GM12872 (cell line): Measurements from ENCODE around the gene GOLGA8G.
"Not testable (repeated sequence)": the region's sequence is repeated elsewhere in the genome, so short reads cannot be mapped to it uniquely, and the experiment has no call there.

Experiments
- TF ChIP-seq, protein P1 (sequence below): IDR thresholded peaks from 3 replicates; pipeline ENCODE4 v1.5.1; 2011; ENCODE audit warnings: low read depth, mild to moderate bottlenecking, low read length, moderate library complexity; ENCODE audit not compliant: insufficient read depth

Gene GOLGA8G, protein sequence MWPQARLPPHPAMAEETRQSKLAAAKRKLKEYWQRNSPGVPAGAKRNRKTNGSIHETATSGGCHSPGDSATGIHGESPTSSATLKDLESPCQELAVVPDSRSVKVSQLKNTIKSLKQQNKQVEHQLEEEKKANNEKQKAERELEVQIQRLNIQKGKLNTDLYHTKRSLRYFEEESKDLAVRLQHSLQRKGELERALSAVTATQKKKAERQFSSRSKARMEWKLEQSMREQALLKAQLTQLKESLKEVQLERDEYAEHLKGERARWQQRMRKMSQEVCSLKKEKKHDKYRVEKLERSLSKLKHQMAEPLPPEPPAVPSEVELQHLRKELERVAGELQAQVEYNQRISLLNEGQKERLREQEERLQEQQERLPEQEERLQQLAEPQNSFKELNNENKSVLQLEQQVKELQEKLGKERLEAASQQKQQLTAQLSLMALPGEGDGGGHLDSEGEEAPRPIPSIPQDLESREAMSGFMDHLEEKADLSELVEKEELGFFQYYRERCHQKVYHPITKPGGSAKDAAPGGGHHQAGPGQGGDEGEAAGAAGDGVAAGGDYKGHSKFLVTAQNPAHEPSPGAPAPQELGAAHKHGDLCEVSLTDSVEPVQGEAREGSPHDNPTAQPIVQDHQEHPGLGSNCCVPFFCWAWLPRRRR

DNA sequence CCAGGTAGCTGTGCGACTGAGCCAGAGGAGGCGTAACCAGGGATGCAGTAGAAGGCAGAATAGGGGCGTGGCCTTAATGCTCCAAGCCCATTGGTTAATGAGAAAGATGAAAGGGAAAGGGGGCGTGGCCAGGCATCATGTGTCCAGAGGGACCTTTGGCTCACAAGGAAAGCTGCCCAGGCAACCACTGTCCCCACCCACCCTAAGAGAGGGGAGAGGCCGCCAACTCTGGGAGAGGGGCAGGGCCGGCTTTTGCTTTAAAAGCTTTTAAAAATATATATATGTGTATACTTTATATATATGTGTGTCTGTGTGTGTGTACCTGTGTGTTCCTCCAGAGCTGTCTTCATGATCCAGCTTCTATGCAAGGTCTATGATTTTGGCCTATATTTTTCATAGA, at the start of gene GOLGA8G:
Gene GOLGA8G, minus strand, starts transcription at position 18 of the 400 bp plus-strand sequence. CDS start 62 bp downstream, outside the sequence.
- TF ChIP-seq, protein P1, sequence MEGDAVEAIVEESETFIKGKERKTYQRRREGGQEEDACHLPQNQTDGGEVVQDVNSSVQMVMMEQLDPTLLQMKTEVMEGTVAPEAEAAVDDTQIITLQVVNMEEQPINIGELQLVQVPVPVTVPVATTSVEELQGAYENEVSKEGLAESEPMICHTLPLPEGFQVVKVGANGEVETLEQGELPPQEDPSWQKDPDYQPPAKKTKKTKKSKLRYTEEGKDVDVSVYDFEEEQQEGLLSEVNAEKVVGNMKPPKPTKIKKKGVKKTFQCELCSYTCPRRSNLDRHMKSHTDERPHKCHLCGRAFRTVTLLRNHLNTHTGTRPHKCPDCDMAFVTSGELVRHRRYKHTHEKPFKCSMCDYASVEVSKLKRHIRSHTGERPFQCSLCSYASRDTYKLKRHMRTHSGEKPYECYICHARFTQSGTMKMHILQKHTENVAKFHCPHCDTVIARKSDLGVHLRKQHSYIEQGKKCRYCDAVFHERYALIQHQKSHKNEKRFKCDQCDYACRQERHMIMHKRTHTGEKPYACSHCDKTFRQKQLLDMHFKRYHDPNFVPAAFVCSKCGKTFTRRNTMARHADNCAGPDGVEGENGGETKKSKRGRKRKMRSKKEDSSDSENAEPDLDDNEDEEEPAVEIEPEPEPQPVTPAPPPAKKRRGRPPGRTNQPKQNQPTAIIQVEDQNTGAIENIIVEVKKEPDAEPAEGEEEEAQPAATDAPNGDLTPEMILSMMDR, result not testable (repeated sequence)

DNA sequence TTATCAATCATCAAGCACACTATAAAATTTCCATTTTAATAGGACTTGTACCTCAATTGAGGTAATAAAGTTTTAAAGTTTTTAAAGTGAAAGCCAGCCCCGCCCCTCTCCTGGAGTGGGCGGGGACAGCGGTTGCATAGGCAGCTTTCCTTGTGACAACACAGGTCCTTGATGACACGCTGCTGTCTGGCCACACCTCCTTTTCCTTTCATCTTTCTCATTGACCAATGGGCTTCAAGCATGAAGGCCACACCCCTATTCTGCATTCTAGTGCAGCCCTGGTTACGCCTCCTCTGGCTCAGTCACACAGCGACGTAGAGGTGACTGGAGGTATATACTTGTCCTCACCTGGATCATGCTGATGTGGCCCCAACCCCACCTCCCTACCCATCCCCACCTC, 20.5 kb upstream of the GOLGA8G start, which contains the start of gene GOLGA6L25:
Gene GOLGA6L25, plus strand, starts transcription at position 301 of the 400 bp plus-strand sequence. Its CDS starts 61 bp downstream, at position 362.
- TF ChIP-seq, protein P1, result not testable (repeated sequence)
